ENCODE measurements around the gene VASN.

Gene VASN

DNA sequence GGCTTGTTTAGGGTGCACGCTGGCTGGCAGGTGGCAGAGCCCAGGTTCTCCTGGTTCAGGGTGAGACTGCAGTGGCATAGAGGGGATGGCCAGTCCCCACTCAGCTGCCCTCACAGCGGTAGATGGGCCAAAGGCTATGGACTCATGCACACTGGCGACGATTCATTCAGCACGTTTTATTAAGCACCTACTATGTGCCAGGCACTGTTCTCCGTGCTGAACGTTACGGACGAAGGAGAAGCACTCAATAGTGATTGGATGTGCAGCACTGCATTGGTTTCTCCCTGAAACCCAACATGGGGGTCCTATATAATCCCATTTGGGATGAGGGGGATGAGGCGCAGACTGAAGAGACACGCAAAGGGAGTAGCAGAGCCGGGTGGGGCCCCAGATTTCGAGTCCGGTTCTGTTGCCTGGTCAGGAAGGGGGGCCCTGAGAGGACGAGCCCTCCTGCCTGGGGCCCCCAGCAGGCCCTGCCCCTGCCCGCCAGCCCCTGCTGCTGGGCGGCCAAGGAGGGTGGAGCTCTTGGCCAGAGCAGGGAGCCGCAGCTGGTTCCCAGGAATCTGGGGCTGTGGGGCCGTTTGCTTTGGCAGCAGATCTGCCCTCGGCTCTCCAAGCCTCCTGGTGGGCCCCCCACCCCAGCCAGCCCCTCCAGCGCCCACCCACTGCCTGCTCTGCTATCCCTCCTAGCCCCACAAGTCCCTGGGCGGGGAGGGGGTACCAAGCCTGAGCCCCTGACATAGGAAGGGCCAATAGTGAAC is 47.0 kb upstream of the VASN start:
- TF ChIP-seq, protein P1, sequence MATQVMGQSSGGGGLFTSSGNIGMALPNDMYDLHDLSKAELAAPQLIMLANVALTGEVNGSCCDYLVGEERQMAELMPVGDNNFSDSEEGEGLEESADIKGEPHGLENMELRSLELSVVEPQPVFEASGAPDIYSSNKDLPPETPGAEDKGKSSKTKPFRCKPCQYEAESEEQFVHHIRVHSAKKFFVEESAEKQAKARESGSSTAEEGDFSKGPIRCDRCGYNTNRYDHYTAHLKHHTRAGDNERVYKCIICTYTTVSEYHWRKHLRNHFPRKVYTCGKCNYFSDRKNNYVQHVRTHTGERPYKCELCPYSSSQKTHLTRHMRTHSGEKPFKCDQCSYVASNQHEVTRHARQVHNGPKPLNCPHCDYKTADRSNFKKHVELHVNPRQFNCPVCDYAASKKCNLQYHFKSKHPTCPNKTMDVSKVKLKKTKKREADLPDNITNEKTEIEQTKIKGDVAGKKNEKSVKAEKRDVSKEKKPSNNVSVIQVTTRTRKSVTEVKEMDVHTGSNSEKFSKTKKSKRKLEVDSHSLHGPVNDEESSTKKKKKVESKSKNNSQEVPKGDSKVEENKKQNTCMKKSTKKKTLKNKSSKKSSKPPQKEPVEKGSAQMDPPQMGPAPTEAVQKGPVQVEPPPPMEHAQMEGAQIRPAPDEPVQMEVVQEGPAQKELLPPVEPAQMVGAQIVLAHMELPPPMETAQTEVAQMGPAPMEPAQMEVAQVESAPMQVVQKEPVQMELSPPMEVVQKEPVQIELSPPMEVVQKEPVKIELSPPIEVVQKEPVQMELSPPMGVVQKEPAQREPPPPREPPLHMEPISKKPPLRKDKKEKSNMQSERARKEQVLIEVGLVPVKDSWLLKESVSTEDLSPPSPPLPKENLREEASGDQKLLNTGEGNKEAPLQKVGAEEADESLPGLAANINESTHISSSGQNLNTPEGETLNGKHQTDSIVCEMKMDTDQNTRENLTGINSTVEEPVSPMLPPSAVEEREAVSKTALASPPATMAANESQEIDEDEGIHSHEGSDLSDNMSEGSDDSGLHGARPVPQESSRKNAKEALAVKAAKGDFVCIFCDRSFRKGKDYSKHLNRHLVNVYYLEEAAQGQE (IDR thresholded peaks at IDR 0.05; ENCODE audit: insufficient read depth in 1 of 2, low read depth in 2 of 2, low read length in 2 of 2) = no peak

DNA sequence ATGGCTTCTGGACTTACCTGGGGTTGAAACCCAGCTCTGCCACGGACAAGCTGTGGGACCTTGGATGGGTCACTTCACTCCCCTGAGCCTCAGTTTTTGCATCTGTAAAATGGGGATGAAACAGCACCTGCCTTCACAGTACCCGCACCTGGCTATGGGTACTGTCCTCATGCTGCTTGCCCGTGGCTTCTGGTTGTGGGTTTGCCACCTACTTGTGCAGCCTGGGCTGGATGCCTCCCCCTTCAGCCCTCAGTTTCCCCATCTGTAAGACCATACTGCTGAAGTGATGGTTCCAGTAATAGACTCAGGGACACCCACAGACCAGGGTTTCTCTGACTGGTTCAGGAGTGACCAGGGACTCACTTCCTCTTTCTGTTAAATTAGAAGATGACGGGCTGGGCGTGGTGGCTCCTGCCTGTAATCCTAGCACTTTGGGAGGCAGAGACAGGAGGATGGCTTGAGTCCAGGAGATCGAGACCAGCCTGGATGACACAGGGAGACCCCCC is 46.3 kb upstream of the VASN start:
- no peak for TF ChIP-seq TAF1 (IDR thresholded peaks at IDR 0.05; ENCODE audit: borderline replicate concordance, insufficient read depth, low read length)
- TF ChIP-seq SIN3A (IDR thresholded peaks at IDR 0.05; ENCODE audit: borderline replicate concordance, insufficient read depth, low read length) = no peak
- no peak for TF ChIP-seq FOXP2 (optimal IDR thresholded peaks at IDR 0.05; ENCODE audit: borderline replicate concordance, extremely low read depth, extremely low read length, insufficient read depth)
- TF ChIP-seq, protein P1 (IDR thresholded peaks at IDR 0.05; ENCODE audit: insufficient read depth in 1 of 2, low read depth in 2 of 2, low read length in 2 of 2) = no peak
- TF ChIP-seq POLR2AphosphoS5 (IDR thresholded peaks at IDR 0.05; ENCODE audit: low read depth, low read length) = no peak

DNA sequence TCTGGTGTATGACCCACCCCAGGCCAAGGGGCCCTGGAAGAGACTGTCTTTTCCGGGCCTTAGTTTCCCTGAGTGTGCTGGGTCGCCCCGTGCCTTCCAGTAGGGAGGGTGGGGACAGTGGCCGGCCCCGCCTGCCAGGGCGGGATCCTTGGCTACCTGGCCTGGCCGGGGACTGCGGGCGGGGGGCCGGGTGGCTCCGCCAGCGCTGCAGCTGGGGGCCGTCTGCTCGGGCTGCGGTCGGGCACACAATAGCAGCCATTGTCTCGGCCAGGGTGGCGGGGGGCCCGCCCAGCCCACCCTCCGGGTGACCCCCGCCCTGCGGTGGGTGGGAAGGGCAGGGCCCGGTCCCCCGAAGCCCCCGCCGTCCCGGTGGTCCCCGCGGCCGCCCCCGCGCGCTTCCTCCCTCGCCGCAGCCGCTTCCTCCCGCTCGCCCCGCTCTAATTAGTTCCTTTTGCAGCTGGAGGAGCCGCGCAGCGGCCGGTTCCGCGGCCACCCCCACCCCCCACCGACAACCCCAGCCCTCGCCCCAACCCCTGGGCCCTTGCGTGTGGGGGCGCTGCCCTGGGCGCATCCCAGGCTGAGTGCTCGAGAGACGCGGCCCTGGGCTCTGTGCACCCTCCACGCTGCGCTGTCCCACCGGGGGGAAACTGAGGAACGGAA is 44.1 kb upstream of the VASN start:
- TF ChIP-seq SIN3A (IDR thresholded peaks at IDR 0.05; ENCODE audit: borderline replicate concordance, insufficient read depth, low read length) = no peak
- TF ChIP-seq POLR2AphosphoS5 (IDR thresholded peaks at IDR 0.05; ENCODE audit: low read depth, low read length) = no peak
- TF ChIP-seq, protein P1 (IDR thresholded peaks at IDR 0.05; ENCODE audit: insufficient read depth in 1 of 2, low read depth in 2 of 2, low read length in 2 of 2) = no peak
- TF ChIP-seq TAF1 (IDR thresholded peaks at IDR 0.05; ENCODE audit: borderline replicate concordance, insufficient read depth, low read length) = no peak
- no peak for TF ChIP-seq FOXP2 (optimal IDR thresholded peaks at IDR 0.05; ENCODE audit: borderline replicate concordance, extremely low read depth, extremely low read length, insufficient read depth)

DNA sequence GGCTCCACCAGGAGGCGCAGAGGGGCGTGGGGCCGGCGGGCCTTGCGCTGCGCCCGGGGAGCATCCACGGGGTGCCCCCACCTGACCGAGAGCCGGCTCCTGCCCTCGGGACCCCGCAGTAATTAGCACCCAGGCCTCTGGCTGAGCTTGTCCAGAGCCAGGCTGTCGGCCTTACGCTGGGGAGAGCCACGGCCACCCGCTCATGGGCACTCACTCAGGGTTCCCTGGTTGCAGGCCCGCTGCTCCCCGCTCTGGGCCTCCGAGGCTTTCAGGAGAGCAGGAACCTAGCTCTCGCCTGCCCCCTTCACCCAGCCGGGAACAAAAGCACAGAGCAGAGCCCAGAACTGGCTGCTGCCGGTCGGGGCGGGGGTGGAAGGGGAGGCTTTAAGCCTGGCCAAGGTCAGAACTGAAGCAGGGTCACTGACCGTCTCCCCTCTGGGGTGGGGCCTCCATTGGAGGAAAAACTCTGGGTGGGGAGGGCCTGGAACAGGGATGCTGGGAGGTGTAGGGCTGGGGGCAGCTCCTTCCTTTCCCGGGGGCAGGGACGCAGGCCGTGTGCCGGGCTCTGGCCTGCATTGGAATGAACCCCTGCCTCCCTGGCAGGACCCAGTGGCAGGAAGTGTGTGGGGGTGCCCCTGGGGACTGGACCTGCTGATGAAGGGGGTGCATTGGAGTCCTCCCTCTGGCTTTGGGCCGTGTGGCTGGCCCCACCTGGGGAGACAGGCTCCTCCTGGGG is 43.4 kb upstream of the VASN start:
- TF ChIP-seq SIN3A (IDR thresholded peaks at IDR 0.05; ENCODE audit: borderline replicate concordance, insufficient read depth, low read length) (no peak), FOXP2 (optimal IDR thresholded peaks at IDR 0.05; ENCODE audit: borderline replicate concordance, extremely low read depth, extremely low read length, insufficient read depth) (peak; percentile 9)

DNA sequence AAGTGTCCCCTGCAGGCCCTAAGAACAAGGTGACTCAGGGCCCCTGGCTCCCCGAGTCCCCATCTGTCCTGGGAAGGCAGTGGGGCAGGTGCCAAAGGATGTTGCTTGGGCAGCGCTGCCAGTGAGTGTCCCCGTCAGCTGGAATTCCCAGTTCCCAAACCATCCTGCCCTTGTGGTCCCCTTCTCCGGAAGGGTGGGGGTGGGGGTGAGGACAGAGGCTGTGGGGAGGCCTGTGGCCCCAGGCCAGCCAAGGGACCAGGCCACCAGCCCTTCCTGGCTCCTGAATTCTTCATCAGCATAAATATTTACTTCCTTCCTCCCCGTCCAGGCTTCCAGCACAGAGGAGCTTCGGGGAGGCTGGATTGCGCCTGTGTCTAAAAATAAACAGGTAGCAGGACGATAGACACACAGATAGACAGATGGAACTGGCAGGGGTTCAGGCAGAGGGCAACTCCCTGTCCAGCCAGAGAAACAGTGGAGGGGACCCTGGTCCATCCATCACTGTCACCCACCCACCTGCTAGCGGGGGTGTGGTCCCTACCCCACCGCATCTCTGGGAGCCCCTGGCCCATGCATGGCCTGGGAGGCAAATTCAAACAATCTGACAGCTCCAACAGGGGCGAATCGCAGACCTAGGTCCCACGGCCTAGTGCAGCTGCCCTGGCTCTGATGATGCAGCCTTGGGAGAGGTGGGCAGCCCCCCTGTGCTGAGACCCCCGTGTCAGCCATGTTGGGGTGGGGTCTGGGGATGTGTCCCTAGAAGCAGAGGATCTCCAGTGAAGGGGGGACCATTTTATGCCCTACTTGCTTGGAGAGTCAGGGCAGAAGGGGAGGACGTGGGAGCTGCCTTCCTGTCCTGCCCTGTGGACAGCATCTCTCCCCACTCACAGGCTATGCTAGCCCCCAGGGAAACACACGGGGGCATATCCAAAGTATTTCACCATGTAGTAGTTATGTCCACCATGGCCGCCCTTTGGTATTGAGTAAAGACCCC is 42.6 kb upstream of the VASN start:
- TF ChIP-seq TAF1 (IDR thresholded peaks at IDR 0.05; ENCODE audit: borderline replicate concordance, insufficient read depth, low read length) = no peak
- TF ChIP-seq, protein P1 (IDR thresholded peaks at IDR 0.05; ENCODE audit: insufficient read depth in 1 of 2, low read depth in 2 of 2, low read length in 2 of 2) = no peak
- no peak for TF ChIP-seq POLR2AphosphoS5 (IDR thresholded peaks at IDR 0.05; ENCODE audit: low read depth, low read length)
- no peak for TF ChIP-seq FOXP2 (optimal IDR thresholded peaks at IDR 0.05; ENCODE audit: borderline replicate concordance, extremely low read depth, extremely low read length, insufficient read depth)
- no peak for TF ChIP-seq SIN3A (IDR thresholded peaks at IDR 0.05; ENCODE audit: borderline replicate concordance, insufficient read depth, low read length)

All from PFSK-1 (cell line).